Right kidney (tissue), 1 donor: ENCODE data around the gene UQCR11.
"Not testable (repeated sequence)": the region's sequence is repeated elsewhere in the genome, so short reads cannot be mapped to it uniquely, and the experiment has no call there.

ENCODE experiments used
- DNase-seq: peaks from one replicate; pipeline ENCODE4 v3.0.0-alpha.2; 2016

Gene UQCR11

GRCh38 chr19:1640893-1641448 lies 35.7 kb upstream of the UQCR11 start:
- not testable (repeated sequence) for DNase-seq

DNA sequence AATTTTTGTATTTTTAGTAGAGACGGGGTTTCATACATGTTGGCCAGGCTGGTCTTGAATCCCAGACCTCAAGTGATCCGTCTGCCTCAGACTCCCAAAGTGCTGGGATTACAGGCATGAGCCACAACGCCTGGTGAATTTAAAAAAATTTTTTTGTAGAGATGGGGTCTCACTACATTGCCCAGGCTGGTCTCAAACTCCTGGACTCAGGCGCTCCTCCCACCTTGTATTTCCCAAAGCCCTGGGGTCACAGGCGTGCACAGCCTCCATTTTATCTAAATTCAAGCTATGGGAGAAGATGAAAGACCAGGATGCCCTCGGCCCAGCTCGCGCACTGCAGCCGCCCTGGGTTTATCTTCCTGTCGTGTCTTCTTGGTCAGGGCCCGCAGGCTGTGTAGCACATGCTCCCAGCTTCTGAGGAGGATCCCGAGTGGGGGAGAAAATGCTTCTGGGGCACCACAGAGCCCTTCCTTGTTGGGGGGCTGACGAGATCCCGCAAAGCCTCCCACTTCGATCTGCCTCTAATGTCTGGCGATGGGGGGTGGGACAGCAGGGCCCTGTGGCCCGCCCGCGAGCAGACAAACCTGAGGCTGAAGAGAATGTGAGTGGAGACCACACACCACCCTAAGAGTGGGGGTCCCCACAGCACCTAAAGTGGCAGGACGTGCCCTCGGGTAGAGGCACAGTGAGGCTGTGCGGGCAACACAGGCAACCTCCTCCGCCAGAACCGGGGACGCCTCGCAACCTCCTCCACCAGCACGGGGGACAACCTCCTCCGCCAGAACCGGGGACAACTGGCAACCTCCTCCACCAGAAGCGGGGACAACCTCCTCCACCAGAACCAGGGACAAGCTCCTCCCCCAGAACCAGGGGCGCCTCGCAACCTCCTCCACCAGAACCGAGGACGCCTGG lies 31.3 kb upstream of the UQCR11 start:
- DNase-seq, result no peak

- DNase-seq, result no peak
These were observed 29.6 kb upstream of the UQCR11 start for GRCh38 chr19:1634938-1635243.

DNA sequence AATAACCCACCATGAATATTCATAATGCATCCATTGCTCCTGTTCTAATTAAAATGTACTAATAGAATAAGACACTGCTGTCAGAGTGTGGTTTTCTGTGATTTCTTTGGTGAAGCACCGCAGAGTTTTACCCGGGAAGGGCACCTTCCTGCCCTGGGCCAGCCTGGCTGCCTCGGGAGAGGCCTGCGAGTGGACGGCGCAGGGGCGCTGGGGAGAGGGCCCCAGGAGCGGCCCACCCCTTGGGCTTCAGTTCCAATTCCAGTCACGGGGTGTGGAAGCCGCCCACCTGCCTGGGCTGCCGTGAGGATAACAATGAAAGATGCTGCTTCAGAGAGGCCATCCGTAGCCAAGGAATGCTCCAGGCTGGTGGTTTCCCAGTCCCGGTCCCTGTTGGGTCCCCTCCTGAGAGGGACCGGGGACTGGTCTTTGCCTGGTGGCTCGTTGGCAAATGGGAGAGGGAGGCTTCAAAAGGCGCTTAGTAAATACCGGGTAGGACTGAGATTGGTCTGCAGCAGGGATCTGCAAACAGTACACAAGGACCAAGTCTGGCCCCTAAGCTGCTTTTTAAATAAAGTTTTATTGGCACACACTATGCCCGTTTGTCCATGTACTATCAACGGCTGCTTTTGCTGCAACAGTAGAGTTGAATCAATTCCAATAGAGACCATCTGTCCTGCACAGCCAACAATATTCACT lies 29.1 kb upstream of the UQCR11 start:
- DNase-seq, result no peak

DNA sequence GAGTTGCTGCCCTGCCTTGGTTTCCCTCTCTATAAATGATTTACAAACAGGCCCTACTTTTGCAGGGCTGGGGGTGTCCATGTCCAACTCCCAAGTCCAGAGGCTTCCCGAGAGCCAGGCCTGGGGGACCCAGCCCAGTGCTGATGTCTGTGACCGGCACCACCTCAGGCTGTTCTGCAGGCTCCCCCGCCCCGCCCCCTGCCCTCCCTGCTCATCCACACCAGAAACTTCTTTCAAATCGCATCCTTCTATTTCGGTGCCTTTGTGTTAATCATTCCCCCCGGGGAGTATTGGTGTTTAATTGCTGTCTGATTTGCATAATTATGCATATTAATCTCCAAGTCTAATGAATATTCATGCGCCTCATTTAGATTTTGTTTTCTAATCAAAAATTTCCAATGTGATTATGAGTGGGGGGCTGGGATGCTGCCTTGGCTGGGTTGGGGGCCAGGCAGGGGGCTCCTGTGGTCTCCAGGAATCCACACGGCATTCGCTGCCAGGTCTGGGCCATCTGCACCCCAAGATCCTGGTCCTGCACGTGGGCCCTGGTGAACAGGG lies 28.1 kb upstream of the UQCR11 start:
- no peak for DNase-seq

DNA sequence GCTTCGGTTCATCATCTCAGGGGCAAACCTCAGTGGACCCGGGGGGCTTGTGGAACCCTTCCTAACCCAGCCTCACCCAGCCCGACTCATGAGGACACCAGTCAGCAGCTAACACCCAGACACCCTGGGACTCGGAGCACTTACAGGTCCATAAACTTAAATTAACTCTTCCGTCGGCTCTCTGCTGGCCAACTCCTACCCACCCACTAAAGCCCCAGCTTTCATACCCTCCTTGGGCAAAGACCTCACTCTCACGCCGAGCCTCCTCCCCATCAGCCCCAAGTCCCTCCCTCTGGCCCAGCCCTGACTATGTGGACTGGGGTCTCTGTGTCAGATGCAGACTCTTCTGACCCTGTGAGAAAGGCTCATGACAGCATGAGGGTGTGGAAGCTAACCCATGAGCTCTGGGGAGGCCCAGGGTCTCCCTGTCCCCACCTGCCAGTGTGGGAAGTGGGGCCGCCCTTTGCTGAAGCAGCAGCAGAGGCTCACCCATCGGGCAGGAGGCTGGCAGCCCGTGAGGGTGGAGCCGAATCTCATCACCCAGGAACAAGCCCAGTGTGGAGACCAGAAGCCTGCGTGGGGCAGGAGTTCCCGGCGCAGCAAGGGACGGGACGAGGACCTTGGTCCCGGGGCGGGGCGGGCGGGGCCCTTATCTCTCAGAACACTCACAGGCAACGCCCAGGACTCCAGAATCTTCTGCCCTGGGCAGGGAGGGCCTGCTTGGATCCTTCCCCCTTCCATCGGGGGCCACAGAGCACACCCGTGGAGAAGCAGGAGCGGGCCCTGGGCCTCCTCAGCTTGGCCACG lies 27.4 kb upstream of the UQCR11 start:
- no peak for DNase-seq

DNA sequence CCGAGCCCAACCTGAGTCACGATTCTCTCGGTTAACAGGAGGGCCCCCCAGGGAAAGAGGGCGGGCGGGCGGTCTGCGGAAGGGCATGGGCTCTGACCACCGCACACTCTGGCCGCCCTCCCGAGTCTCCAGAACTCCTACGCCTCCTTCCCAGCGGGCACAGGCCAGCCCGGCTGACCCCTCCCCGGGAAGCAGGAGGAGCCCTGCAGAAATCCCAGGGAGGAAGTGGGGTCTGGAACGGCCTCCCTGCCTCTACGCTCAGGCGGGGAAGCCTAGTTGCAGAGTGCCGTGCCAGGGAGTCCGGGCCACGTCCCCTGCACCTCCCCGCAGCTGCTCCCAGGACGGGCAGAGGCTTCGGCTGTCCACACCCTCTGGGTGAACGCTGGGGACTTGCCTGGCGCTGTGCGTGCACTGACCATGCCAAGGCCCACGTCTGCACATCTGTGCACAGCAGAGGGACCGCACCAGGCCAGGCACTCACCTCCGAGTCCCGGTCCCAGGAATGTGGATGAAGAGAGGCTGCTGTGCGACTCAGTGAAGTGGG lies 26.4 kb upstream of the UQCR11 start:
- DNase-seq, result no peak

- DNase-seq, result no peak
These were observed 25.5 kb upstream of the UQCR11 start for GRCh38 chr19:1630811-1631210.

DNA sequence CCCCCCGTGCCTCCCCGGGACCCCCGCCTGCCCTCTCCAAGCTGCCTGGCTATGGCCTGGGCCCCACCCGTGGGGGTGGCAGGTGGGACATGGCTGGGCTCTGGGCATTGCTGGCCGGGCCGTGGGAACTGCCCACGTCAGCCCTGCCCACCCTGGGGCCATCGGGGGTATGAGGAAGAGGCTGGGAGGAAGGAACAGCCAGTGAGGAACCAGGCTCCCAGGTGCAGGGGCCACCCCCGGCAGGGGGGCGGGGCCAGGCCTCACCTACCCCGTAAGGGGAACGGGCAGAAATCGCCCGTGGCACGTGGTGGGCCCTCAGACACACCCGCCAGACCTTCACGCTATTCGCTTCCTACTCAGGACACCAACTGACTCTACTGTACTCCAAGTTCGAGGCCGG lies 24.8 kb upstream of the UQCR11 start:
- DNase-seq, result no peak

DNA sequence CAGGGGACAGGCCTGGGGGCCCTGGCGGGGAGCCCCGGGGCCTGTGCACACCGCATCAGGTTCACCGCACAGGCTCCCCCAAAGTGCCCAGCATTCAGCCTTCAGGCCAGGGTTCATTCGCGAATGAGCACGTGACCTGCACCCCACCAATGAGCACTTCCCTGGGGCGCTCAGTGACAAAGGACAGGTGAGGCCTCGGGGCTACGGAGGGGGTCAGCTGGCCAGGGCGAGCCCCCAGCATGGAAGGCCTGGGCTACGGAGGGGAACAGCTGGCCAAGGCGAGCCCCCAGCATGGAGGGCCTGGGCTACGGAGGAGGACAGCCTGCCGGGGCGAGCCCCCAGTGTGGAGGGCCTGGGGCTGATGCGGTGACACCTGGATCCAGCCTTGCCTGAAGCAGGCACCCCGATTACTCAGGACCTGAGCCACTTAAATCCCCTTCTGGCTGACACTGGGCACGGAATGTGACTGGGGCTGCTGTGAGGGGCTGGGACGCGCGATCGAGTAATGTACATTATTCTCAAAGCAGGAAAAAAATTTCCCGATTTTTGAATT lies 24.1 kb upstream of the UQCR11 start:
- DNase-seq, result no peak

DNA sequence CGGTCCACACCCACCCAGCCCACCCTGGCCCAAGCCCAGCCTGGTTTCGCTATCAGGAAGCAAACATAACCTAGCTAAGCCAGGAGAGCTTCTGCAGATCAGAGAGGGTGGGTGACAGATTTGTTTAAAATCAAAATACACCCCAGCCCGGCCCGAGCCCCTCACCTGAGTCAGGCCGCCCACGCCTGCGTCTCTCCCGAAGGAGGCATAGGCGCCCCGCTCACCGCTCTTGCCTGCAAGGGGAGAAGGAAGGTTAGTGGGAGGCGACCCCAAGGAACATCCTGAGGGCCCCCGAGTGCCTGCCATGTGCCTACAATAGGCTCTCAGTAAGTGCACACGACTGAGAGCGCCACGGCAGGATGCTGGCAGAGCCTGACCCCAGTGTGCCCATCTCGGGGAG lies 21.9 kb upstream of the UQCR11 start:
- DNase-seq, result no peak

DNA sequence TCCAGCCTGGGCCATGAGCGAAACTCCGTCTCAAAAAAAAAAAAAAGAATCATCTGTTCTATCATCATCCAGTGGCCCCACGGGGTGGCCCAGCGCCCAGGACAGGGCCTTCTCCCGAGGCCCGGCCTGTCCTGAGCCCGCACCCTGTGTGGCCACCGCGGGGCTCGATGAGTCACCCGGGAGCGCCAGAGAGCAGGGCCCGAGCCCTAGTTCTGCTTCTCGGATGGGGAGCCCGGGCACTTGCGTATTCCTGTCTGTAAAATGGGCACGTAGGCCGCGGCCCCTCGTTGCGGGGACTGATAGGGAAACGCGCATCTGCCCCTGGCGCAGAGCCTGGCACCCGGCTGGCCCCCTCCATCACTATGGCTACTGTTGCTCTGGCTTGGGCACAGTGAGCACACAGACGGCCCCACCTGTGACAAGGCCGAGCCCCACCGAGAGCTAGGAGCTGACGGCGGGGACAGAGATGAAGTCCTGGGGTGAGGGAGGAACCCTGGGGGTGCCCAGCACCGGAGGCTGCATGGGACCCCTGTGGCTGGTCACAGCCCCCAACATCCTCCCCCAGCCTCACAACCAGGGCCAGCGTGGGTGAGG lies 21.3 kb upstream of the UQCR11 start:
- no peak for DNase-seq

DNA sequence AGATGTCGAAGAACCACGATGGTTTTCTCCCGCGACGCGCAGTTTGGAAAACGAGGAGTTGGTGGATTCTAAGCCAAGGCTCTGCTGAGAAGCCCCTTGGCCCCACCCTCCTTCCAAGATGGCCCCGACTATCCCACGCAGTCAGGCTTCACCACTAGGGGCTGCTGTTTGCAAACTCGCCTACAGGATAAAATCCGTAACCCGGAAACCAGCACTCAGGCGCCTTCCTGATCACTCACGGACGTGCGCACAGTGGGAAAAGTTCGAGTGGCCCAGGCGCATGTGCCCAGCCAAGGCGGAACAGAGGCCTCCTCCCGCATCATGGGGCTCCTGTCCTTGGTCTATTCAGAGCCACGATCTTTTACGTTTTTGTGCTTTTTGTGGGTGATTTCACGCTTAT lies 19.2 kb upstream of the UQCR11 start:
- DNase-seq, result no peak

DNA sequence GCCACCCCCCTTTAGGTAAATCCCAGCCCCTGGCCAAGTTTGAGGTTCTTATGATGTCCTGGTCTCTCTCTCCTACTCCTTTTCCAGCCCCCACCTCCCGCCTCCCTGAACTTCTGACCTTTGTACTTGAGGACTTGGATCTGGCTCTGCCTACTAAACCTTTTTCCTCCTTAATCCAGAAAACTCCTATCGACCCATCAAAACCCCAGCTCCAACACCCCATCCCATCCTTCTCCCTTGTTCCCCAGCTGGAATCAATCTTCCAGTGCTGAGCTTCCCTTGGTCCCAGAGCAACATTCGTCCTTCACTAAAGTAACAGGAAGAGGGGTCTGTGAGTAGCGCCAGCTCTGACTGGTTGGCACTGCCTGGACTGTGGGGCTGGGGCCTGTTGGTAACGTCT lies 17.3 kb upstream of the UQCR11 start:
- DNase-seq, result no peak

GRCh38 chr19:1622007-1622406 lies 16.7 kb upstream of the UQCR11 start:
- DNase-seq, result no peak

DNA sequence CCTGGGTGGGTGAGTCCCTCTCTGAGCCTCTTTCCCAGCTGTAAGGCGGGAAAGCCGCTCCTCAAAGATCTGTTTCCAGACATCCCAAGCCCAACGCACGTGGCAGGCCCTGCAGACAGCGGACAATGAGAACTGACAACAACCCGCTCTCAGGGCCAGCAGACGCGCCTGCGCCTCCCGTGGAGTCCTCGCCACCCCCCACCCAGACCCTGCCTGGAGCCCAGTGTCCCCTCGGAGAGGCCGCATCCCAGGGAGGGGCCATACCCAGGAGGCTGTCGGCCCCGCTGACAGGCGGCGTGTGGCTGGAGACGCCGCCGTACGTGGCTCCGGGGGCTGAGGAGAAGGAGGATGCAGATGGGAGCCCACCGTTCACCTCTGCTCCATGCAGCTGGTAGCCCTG lies 16.3 kb upstream of the UQCR11 start:
- DNase-seq, result no peak

DNA sequence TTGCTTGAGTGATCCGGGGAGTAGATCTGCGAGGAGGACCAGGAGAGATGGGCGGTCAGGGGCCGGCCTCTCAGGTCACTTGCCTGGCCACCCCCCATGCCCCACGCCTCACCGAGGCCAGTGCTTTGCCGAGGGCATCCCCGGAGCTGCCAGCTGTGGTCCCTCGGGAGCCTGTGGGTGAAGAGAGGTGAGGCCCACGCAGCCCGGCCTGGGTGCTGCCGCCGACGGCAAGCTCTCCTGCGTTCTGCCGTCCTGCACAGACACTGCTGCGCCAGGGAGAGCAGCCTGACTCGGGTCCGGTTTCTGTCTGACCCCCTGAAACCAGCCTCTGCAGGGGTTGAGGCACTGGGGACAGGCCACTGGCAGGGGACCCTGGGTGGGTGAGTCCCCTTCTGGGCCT lies 15.8 kb upstream of the UQCR11 start:
- DNase-seq, result no peak

DNA sequence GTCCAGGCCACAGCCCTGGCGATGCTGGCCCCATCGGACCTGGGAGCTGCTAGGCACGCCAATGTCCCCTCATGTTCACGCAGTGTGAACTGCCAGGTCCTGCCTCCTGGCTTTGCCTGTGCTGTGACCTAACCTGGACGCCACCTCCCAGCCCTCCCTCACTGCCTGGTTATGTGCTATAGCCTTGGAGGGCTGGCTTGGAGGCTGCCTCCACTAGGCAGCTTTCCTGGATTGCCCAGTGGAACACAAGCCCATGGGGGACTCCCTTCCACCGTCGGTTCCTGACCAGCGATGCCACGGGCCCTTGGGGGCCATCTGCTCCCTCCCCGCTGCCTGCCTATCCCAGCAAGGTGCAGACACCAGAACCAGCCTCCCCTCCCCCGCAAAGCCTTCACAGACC lies 15.2 kb upstream of the UQCR11 start:
- no peak for DNase-seq

DNA sequence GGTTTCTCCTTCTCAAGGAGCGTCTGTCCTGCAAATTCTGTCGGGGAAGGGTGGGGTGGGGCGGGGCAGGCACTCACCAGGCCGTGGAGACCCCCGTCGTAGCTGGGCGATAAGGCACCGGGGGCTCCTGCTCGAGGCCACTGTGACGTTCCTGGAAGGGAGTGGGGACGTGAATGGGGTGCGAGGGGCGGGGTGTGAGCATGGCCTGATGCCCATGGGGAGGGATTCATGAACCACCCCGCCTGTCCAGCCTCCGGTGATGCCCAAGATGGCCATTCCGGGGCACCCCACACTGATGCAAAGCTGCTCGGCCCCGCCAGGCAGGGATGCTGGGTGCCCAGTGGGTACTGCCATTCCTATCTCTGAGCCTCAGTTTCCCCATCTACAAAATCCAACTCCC lies 14.4 kb upstream of the UQCR11 start:
- DNase-seq, result no peak

DNA sequence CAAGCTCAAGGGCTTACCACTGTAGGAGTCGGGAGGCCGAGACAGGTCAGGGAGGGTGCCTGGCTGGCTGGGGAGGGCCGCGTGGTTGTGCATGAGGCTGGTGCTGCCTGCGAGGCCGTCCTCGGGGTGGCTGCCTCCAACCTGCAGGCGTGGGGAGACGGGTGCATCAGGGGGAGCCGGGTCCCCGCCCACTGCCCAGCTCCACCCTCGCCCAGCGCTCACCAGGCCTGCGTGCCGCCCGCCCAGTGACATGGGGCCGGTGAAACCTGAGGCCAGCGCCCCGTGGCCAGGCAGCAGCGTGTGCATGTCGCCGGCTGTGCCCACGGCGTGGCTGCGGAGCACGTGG lies 13.8 kb upstream of the UQCR11 start:
- no peak for DNase-seq
